NCI-H82 treated with DMSO at 0.1 percent for 48 hours (cell line): ENCODE data around the gene HDGFL3.
"Not testable (repeated sequence)": the region's sequence is repeated elsewhere in the genome, so short reads cannot be mapped to it uniquely, and the experiment has no call there.

Experiments
- DNase-seq: peaks from one replicate; lab custom pipeline; 2025; ENCODE audit not compliant: unreplicated experiment; lab: John Stamatoyannopoulos, UW

The HDGFL3 gene

GRCh38 chr15:83194528-83194927, 13.1 kb downstream of the HDGFL3 start:
- DNase-seq, result no peak

GRCh38 chr15:83193721-83194120, 13.9 kb downstream of the HDGFL3 start:
- DNase-seq, result no peak

GRCh38 chr15:83192742-83193141, 14.9 kb downstream of the HDGFL3 start:
- DNase-seq, result no peak

GRCh38 chr15:83190450-83190849, 17.2 kb downstream of the HDGFL3 start:
- DNase-seq, result no peak

- no peak for DNase-seq
Observed at GRCh38 chr15:83185561-83185960, 22.1 kb downstream of the HDGFL3 start.

GRCh38 chr15:83178869-83179325, 28.7 kb downstream of the HDGFL3 start:
- no peak for DNase-seq

GRCh38 chr15:83178390-83178789, 29.2 kb downstream of the HDGFL3 start:
- no peak for DNase-seq

- DNase-seq, result no peak
Observed at GRCh38 chr15:83174891-83175290, 32.7 kb downstream of the HDGFL3 start.

- DNase-seq, result no peak
Observed at GRCh38 chr15:83170474-83171165, 37.0 kb downstream of the HDGFL3 start.

- not testable (repeated sequence) for DNase-seq
Observed at GRCh38 chr15:83169576-83169975, 38.0 kb downstream of the HDGFL3 start.

- DNase-seq, result no peak
Observed at GRCh38 chr15:83166830-83167229, 40.8 kb downstream of the HDGFL3 start.

GRCh38 chr15:83166218-83166617, 41.4 kb downstream of the HDGFL3 start:
- DNase-seq, result no peak

- no peak for DNase-seq
Observed at GRCh38 chr15:83164771-83165404, 42.7 kb downstream of the HDGFL3 start.

- DNase-seq, result no peak
Observed at GRCh38 chr15:83164111-83164770, 43.4 kb downstream of the HDGFL3 start.

GRCh38 chr15:83163032-83163431, 44.6 kb downstream of the HDGFL3 start:
- no peak for DNase-seq

- no peak for DNase-seq
Observed at GRCh38 chr15:83160741-83161140, 46.9 kb downstream of the HDGFL3 start.

- no peak for DNase-seq
Observed at GRCh38 chr15:83158393-83158792, 49.2 kb downstream of the HDGFL3 start.

GRCh38 chr15:83155942-83156341, 51.7 kb downstream of the HDGFL3 start:
- no peak for DNase-seq

- DNase-seq, result no peak
Observed at GRCh38 chr15:83153288-83153687, 54.3 kb downstream of the HDGFL3 start.

GRCh38 chr15:83144771-83145170, 62.9 kb downstream of the HDGFL3 start:
- no peak for DNase-seq

GRCh38 chr15:83142151-83142550, 65.5 kb downstream of the HDGFL3 start:
- not testable (repeated sequence) for DNase-seq

GRCh38 chr15:83132861-83133523, 74.6 kb downstream of the HDGFL3 start:
- no peak for DNase-seq
